K562 (cell line): ENCODE measurements around the gene IKZF4. TPM values are rescaled to one million over a fixed set of nuclear protein-coding genes. Genes with fewer than 3 reads are reported as not detected.

ENCODE experiments used
- CHAMP1 ChIP-seq: fragments of 450-650 bp; IDR thresholded peaks from 2 replicates; pipeline ENCODE4 v1.6.1; 2016; ENCODE audit warnings: mild to moderate bottlenecking
- DACH1 ChIP-seq: fragments of 450-650 bp; IDR thresholded peaks from 2 replicates; pipeline ENCODE4 v1.6.1; 2018; ENCODE audit not compliant: partially characterized antibody
- EHMT2 ChIP-seq: fragments of 450-650 bp; IDR thresholded peaks from 2 replicates; pipeline ENCODE4 v1.6.1; 2018; ENCODE audit warnings: antibody characterized with exemption
- ESRRA ChIP-seq: fragments of 450-650 bp; IDR thresholded peaks from 2 replicates; pipeline ENCODE4 v1.6.1; 2014; ENCODE audit warnings: low read depth, mild to moderate bottlenecking, moderate library complexity, borderline replicate concordance
- ETS1 ChIP-seq: conservative IDR thresholded peaks from 2 replicates; pipeline ENCODE4 v1.6.1; 2011; ENCODE audit warnings: low read depth, mild to moderate bottlenecking, low read length; ENCODE audit not compliant: control insufficient read depth
- FOSL1 ChIP-seq: fragments of 200-800 bp; sonication (Bioruptor generic); conservative IDR thresholded peaks from 2 replicates; pipeline ENCODE4 v1.6.1; 2016; ENCODE audit warnings: missing genetic modification characterization, missing compliant biosample characterization
- MED1 ChIP-seq: sonication (generic); formaldehyde crosslinking; IDR thresholded peaks from 2 replicates; pipeline ENCODE4 v1.8.1; 2023; ENCODE audit warnings: missing genetic modification reagents, borderline replicate concordance
- MITF ChIP-seq: IDR thresholded peaks from 2 replicates; pipeline ENCODE4 v1.6.1; 2014; ENCODE audit warnings: antibody characterized with exemption
- PHF8 ChIP-seq: fragments of 200-600 bp; sonication (generic); IDR thresholded peaks from 2 replicates; pipeline ENCODE4 v1.6.1; 2012; ENCODE audit warnings: mixed run types, mild to moderate bottlenecking, inconsistent platforms, low read length, moderate library complexity, borderline replicate concordance
- SAP30 ChIP-seq: fragments of 200-600 bp; sonication (generic); IDR thresholded peaks from 2 replicates; pipeline ENCODE4 v1.6.1; 2012; ENCODE audit warnings: borderline replicate concordance, low read depth, mild to moderate bottlenecking, moderate library complexity, low read length, control low read depth, inconsistent platforms; ENCODE audit not compliant: insufficient read depth, poor library complexity, severe bottlenecking
- SMARCA4 ChIP-seq: fragments of 450-650 bp; IDR thresholded peaks from 2 replicates; pipeline ENCODE4 v1.6.1; 2016
- SUPT5H ChIP-seq: fragments of 450-650 bp; IDR thresholded peaks from 2 replicates; pipeline ENCODE4 v1.6.1; 2016
- WHSC1 ChIP-seq: IDR thresholded peaks from one replicate; pipeline ENCODE4 v1.6.1; 2012; ENCODE audit warnings: low read length, control low read depth, inconsistent platforms
- ZC3H8 ChIP-seq: fragments of 450-650 bp; IDR thresholded peaks from 2 replicates; pipeline ENCODE4 v1.6.1; 2017
- ZNF436 ChIP-seq: fragments of 250-450, 450-650 bp; sonication (Bioruptor Pico); formaldehyde crosslinking; IDR thresholded peaks from 2 replicates; pipeline ENCODE4 v1.7.0; 2020; ENCODE audit warnings: mild to moderate bottlenecking
- polyA plus RNA-seq, 8 experiments: library from polyadenylated mRNA; depleted of rRNA in 4 of 8; stranded (reverse) in 5 of 8; unstranded in 3 of 8; fragments of >200 nt; fragmentation: Nextera tagmentation in 2 of 8; fragmentation: Illumina TruSeq in 1 of 8; extraction: Ambion mirVana in 2 of 8; extraction: Trizol in 1 of 8; gene quantifications; 2 replicates each; pipeline versions ENCODE4 v1.2.1 to v1.2.3, GENCODE V29; 2011 to 2014; ENCODE audit warnings: inconsistent platforms in 1 of 8, missing spikeins in 1 of 8
- total RNA-seq, 7 experiments: library from RNA; depleted of rRNA in 6 of 7; stranded (reverse); fragments of >200 nt in 6 of 7; fragmentation: Illumina TruSeq in 2 of 7; extraction: Trizol in 2 of 7; gene quantifications; 2 replicates each; pipeline versions ENCODE4 v1.2.1 to v1.2.3, GENCODE V29; 2011 to 2021; ENCODE audit warnings: low replicate concordance in 1 of 7
- TF ChIP-seq, protein P1 (sequence below), 2 experiments: fragments of 450-650 bp; IDR thresholded peaks; 2 replicates each; pipeline ENCODE4 v1.6.1; 2018; ENCODE audit warnings: mild to moderate bottlenecking in 2 of 2, low read depth in 1 of 2; ENCODE audit not compliant: partially characterized antibody in 2 of 2

IKZF4 gene
- total and polyA plus RNA-seq, 9 of the 15 experiments (the other 6 are each of a cell fraction or from before 2014, with no cell fraction given) = 1.9 to 16.3 (median 3.6) TPM

GRCh38 chr12:55972911-55973598 is 47.8 kb upstream of the IKZF4 start (continued):
- no peak for TF ChIP-seq MITF
- TF ChIP-seq SAP30 = peak; percentile 60
- TF ChIP-seq ZC3H8 = peak; percentile 47; the same call in 1 of the 2 replicates
- TF ChIP-seq WHSC1 = no peak
- no peak for TF ChIP-seq ETS1
- TF ChIP-seq, protein P1, sequence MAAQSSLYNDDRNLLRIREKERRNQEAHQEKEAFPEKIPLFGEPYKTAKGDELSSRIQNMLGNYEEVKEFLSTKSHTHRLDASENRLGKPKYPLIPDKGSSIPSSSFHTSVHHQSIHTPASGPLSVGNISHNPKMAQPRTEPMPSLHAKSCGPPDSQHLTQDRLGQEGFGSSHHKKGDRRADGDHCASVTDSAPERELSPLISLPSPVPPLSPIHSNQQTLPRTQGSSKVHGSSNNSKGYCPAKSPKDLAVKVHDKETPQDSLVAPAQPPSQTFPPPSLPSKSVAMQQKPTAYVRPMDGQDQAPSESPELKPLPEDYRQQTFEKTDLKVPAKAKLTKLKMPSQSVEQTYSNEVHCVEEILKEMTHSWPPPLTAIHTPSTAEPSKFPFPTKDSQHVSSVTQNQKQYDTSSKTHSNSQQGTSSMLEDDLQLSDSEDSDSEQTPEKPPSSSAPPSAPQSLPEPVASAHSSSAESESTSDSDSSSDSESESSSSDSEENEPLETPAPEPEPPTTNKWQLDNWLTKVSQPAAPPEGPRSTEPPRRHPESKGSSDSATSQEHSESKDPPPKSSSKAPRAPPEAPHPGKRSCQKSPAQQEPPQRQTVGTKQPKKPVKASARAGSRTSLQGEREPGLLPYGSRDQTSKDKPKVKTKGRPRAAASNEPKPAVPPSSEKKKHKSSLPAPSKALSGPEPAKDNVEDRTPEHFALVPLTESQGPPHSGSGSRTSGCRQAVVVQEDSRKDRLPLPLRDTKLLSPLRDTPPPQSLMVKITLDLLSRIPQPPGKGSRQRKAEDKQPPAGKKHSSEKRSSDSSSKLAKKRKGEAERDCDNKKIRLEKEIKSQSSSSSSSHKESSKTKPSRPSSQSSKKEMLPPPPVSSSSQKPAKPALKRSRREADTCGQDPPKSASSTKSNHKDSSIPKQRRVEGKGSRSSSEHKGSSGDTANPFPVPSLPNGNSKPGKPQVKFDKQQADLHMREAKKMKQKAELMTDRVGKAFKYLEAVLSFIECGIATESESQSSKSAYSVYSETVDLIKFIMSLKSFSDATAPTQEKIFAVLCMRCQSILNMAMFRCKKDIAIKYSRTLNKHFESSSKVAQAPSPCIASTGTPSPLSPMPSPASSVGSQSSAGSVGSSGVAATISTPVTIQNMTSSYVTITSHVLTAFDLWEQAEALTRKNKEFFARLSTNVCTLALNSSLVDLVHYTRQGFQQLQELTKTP (IDR thresholded peaks at IDR 0.05; ENCODE audit: low read depth in 1 of 2, partially characterized antibody in 2 of 2) = peak; percentile 67 to 93
- no peak for TF ChIP-seq ESRRA
- TF ChIP-seq EHMT2 = peak; percentile 57; the same call in 1 of the 2 replicates
- no peak for TF ChIP-seq MED1 (CRISPR knock-in tag)
- TF ChIP-seq DACH1 = no peak
- TF ChIP-seq FOSL1 (tag) = no peak
- no peak for TF ChIP-seq ZNF436
- peak; percentile 25; the same call in 1 of the 2 replicates for TF ChIP-seq PHF8
- TF ChIP-seq SMARCA4 = peak; percentile 75
- TF ChIP-seq SUPT5H = peak; percentile 74
- TF ChIP-seq CHAMP1 = no peak
